OCI-LY1 (cell line): ENCODE results near the gene IFI44L.

Experiments used
- H2AFZ ChIP-seq: fragments of 200-600 bp; sonication (generic), shearing (Covaris generic); 2 replicates; pipeline ENCODE4 v1.6.0; 2014; ENCODE audit warnings: antibody characterized with exemption, mild to moderate bottlenecking, low read length
- H3F3A ChIP-seq: fragments of 200-600 bp; sonication (generic), shearing (Covaris generic); 2 replicates; pipeline ENCODE4 v1.6.0; 2014; ENCODE audit warnings: mild to moderate bottlenecking, antibody characterized with exemption, low read length, moderate library complexity; ENCODE audit not compliant: insufficient read depth
- H3K27ac ChIP-seq: fragments of 200-600 bp; sonication (generic); 2 replicates; pipeline ENCODE4 v1.5.1; 2014; ENCODE audit warnings: low read length, mixed run types, mild to moderate bottlenecking, low read depth; ENCODE audit not compliant: poor library complexity, severe bottlenecking
- H3K27me3 ChIP-seq: fragments of 200-600 bp; sonication (generic); 2 replicates; pipeline ENCODE4 v1.6.0; 2014; ENCODE audit warnings: antibody characterized with exemption, mild to moderate bottlenecking, low read length, moderate library complexity; ENCODE audit not compliant: insufficient read depth
- H3K36me3 ChIP-seq: fragments of 200-600 bp; sonication (generic); 2 replicates; pipeline ENCODE4 v1.6.1; 2014; ENCODE audit warnings: mild to moderate bottlenecking, antibody characterized with exemption, low read length, moderate library complexity, mixed read lengths; ENCODE audit not compliant: insufficient read depth
- H3K4me1 ChIP-seq: fragments of 200-600 bp; sonication (generic); 2 replicates; pipeline ENCODE4 v1.5.1; 2014; ENCODE audit warnings: mild to moderate bottlenecking, low read length, moderate library complexity; ENCODE audit not compliant: insufficient read depth, severe bottlenecking
- H3K4me2 ChIP-seq: fragments of 200-600 bp; sonication (generic), shearing (Covaris generic); 2 replicates; pipeline ENCODE4 v1.6.1; 2014; ENCODE audit warnings: low read length
- H3K4me3 ChIP-seq: fragments of 200-600 bp; sonication (generic); 2 replicates; pipeline ENCODE4 v1.5.1; 2014; ENCODE audit warnings: low read length, low read depth, mild to moderate bottlenecking, mixed read lengths; ENCODE audit not compliant: poor library complexity, severe bottlenecking
- H3K79me2 ChIP-seq: fragments of 200-600 bp; shearing (Covaris generic); 2 replicates; pipeline ENCODE4 v1.6.1; 2016; ENCODE audit warnings: mixed run types, low read length, mixed read lengths; ENCODE audit not compliant: insufficient read depth
- H3K9ac ChIP-seq: fragments of 200-600 bp; sonication (generic), shearing (Covaris generic); 2 replicates; pipeline ENCODE4 v1.6.1; 2014; ENCODE audit warnings: mild to moderate bottlenecking, low read length, mixed read lengths
- H3K9me2 ChIP-seq: fragments of 200-600 bp; sonication (generic), shearing (Covaris generic); 2 replicates; pipeline ENCODE4 v1.6.1; 2014; ENCODE audit warnings: low read depth, mild to moderate bottlenecking, low read length, mixed read lengths
- H3K9me3 ChIP-seq: fragments of 200-600 bp; shearing (Covaris generic); 2 replicates; pipeline ENCODE4 v1.6.1; 2014; ENCODE audit warnings: low read length, mixed read lengths
- H4K20me1 ChIP-seq: fragments of 200-600 bp; sonication (generic), shearing (Covaris generic); 2 replicates; pipeline ENCODE4 v1.6.0; 2016; ENCODE audit warnings: mild to moderate bottlenecking, low read length; ENCODE audit not compliant: insufficient read depth
- EZH2 ChIP-seq: fragments of 200-600 bp; sonication (generic), shearing (Covaris generic); IDR thresholded peaks from 2 replicates; pipeline ENCODE4 v1.8.0; 2017; ENCODE audit warnings: borderline replicate concordance, mixed run types, mild to moderate bottlenecking, antibody characterized with exemption, low read length, moderate library complexity, mixed read lengths
- TF ChIP-seq, protein P1 (sequence below): fragments of 200-600 bp; sonication (generic), shearing (Covaris generic); IDR thresholded peaks from 2 replicates; pipeline ENCODE4 v1.5.1; 2017; ENCODE audit warnings: mild to moderate bottlenecking, antibody characterized with exemption, low read length, moderate library complexity, mixed read lengths

The IFI44L gene

DNA sequence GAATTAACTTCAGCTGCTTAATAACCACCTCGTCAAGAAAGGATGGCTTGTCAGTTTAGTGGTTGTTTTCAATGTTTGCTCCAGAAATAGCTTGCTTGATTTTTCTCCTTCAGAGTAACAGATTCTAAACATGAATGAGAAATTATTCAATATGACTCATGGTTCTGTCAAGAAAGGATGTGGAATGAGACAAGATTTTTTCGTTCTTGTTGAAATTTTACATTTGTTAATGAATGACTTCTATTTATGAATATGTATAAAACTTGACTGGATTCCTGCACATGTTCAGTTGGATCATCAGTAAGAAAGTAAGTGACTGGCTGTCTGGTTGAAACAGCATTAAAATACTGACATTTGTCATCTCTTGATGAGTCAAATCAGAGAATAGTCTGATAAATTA is 67.7 kb downstream of the IFI44L start:
- H3K4me2 ChIP-seq = no peak overlapping the region
- H3K27ac ChIP-seq = no peak overlapping the region
- H3K79me2 ChIP-seq = no peaks in the 10 kb centered on the region
- no peak overlapping the region for H2AFZ ChIP-seq
- no peaks in the 10 kb centered on the region for H3K27me3 ChIP-seq
- no peaks in the 10 kb centered on the region for H3K9me2 ChIP-seq
- no peaks in the 10 kb centered on the region for H4K20me1 ChIP-seq
- H3K9ac ChIP-seq = no peak overlapping the region
- H3K36me3 ChIP-seq = no peaks in the 10 kb centered on the region
- H3F3A ChIP-seq = no peaks in the 10 kb centered on the region
- no peaks in the 10 kb centered on the region for H3K9me3 ChIP-seq
- no peak for TF ChIP-seq EZH2
- TF ChIP-seq, protein P1, sequence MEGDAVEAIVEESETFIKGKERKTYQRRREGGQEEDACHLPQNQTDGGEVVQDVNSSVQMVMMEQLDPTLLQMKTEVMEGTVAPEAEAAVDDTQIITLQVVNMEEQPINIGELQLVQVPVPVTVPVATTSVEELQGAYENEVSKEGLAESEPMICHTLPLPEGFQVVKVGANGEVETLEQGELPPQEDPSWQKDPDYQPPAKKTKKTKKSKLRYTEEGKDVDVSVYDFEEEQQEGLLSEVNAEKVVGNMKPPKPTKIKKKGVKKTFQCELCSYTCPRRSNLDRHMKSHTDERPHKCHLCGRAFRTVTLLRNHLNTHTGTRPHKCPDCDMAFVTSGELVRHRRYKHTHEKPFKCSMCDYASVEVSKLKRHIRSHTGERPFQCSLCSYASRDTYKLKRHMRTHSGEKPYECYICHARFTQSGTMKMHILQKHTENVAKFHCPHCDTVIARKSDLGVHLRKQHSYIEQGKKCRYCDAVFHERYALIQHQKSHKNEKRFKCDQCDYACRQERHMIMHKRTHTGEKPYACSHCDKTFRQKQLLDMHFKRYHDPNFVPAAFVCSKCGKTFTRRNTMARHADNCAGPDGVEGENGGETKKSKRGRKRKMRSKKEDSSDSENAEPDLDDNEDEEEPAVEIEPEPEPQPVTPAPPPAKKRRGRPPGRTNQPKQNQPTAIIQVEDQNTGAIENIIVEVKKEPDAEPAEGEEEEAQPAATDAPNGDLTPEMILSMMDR = no peak
- no peak overlapping the region for H3K4me3 ChIP-seq
- H3K4me1 ChIP-seq = no peaks in the 10 kb centered on the region

DNA sequence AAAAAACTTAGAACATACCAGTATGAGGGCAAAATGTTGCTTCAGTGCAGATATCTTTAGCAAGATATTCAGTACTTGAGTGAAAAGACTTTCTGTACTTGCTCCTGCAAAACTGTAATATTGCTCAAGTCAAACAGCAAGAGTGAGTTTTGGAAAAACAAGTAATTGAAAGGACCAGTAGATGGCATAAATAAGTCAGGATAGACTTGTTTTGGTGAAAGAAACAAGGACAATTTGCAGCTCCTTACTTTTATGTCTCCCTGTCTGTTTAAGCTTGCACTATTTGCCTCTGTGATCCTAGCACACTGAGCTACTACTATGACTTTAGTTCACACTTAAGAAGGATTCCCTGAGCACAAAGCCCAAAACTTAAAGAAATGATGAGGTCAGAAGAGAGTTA is 68.4 kb downstream of the IFI44L start:
- no peaks in the 10 kb centered on the region for H3F3A ChIP-seq
- no peak for TF ChIP-seq EZH2
- TF ChIP-seq, protein P1 = no peak

DNA sequence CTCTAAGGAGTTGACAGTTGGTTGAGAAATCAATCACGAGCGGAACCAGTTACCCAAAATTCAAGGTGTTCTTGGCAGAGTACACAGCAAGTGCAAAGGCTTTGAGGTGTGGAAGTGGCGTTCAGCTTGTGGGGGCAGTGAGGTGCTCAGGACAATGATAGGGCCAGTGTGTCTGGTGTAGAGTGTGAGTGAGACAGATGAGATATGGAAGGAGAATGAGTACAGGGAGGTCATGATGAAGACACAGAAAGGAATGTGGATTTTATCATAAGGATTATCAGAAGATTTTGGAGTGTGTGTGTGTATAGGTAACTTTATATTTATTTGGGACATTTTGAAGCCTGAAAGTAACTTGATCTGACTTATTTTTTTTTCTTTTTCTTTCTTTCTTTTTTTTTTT is 70.3 kb downstream of the IFI44L start:
- TF ChIP-seq, protein P1 = no peak
- no peak for TF ChIP-seq EZH2
- H3K4me1 ChIP-seq = no peaks in the 10 kb centered on the region
- no peaks in the 10 kb centered on the region for H3K9me2 ChIP-seq
- no peaks in the 10 kb centered on the region for H3K27me3 ChIP-seq
- no peaks in the 10 kb centered on the region for H3F3A ChIP-seq
- H3K9me3 ChIP-seq = no peaks in the 10 kb centered on the region
- no peak overlapping the region for H3K4me3 ChIP-seq
- no peak overlapping the region for H3K4me2 ChIP-seq
- H3K9ac ChIP-seq = no peak overlapping the region
- no peaks in the 10 kb centered on the region for H3K36me3 ChIP-seq
- no peak overlapping the region for H3K27ac ChIP-seq
- no peak overlapping the region for H2AFZ ChIP-seq
- H4K20me1 ChIP-seq = no peaks in the 10 kb centered on the region
- no peaks in the 10 kb centered on the region for H3K79me2 ChIP-seq

More for the DNA sequence above, 68.4 kb downstream of the IFI44L start:
- Histone ChIP-seq H3K9me2 (no peaks in the 10 kb centered on the region), H3K27me3 (no peaks in the 10 kb centered on the region), H3K4me1 (no peaks in the 10 kb centered on the region), H3K79me2 (no peaks in the 10 kb centered on the region), H3K4me3 (no peak overlapping the region), H3K36me3 (no peaks in the 10 kb centered on the region), H3K4me2 (no peak overlapping the region), H3K27ac (no peak overlapping the region), H2AFZ (no peak overlapping the region), H4K20me1 (no peaks in the 10 kb centered on the region), H3K9me3 (no peaks in the 10 kb centered on the region), H3K9ac (no peak overlapping the region)
